Transverse colon (tissue), 4 donors: ENCODE results near the gene LRRC36. TPM values are rescaled to one million over a fixed set of nuclear protein-coding genes. Genes with fewer than 3 reads are reported as not detected.
"Not testable (repeated sequence)": the region's sequence is repeated elsewhere in the genome, so short reads cannot be mapped to it uniquely, and the experiment has no call there.

Source experiments
- DNase-seq: peaks from one replicate; pipeline ENCODE4 v3.0.0-alpha.2; 2019
- H3K27ac ChIP-seq, 4 donors: fragments of 200-600 bp; sonication (generic); 2 replicates each; pipeline ENCODE4 v1.5.1; 2016 to 2018; ENCODE audit warnings: inconsistent platforms in 4 of 4
- H3K27me3 ChIP-seq: fragments of 200-600 bp; sonication (generic); 2 replicates; pipeline ENCODE4 v1.5.1; 2017; ENCODE audit warnings: inconsistent platforms
- H3K36me3 ChIP-seq, 4 donors: fragments of 200-600 bp; sonication (generic); 2 replicates each; pipeline ENCODE4 v1.5.1; 2017 to 2019; ENCODE audit warnings: inconsistent platforms in 4 of 4
- H3K4me1 ChIP-seq, 4 donors: fragments of 200-600 bp; sonication (generic); 2 replicates each; pipeline ENCODE4 v1.5.1; 2017 to 2020; ENCODE audit warnings: inconsistent platforms in 4 of 4
- H3K4me3 ChIP-seq, 4 donors: fragments of 200-600 bp; sonication (generic); 1 replicate in 1 of 4; 2 replicates in 3 of 4; pipeline versions ENCODE4 v1.5.1 to v1.6.1; 2017 to 2019; ENCODE audit warnings: inconsistent platforms in 4 of 4
- H3K9me3 ChIP-seq, 2 donors: fragments of 200-600 bp; sonication (generic); 2 replicates each; pipeline ENCODE4 v1.5.1; 2017 to 2019; ENCODE audit warnings: inconsistent platforms in 2 of 2
- EP300 ChIP-seq: sonication (generic); formaldehyde crosslinking; IDR thresholded peaks from one replicate; pipeline ENCODE4 v1.6.1; 2017; ENCODE audit warnings: antibody characterized with exemption, low read depth
- POLR2A ChIP-seq: fragments of 450-650 bp; IDR thresholded peaks from one replicate; pipeline ENCODE4 v1.6.1; 2016; ENCODE audit warnings: antibody characterized with exemption, mild to moderate bottlenecking, moderate library complexity
- POLR2AphosphoS5 ChIP-seq, 3 donors: sonication (generic); formaldehyde crosslinking; IDR thresholded peaks; one replicate each; pipeline ENCODE4 v1.6.1; 2016; ENCODE audit warnings: antibody characterized with exemption in 3 of 3
- WGBS, 2 donors: methylation state at CpG; one replicate each; pipeline ENCODE4 v1.1.5; 2018; ENCODE audit warnings: low coverage in 1 of 2; 5-methylcytosine and 5-hydroxymethylcytosine counted together
- in situ Hi-C, 4 donors: fragments of 200-750 bp; cut with MboI; loops; one replicate each; pipeline versions ENCODE4 v1.15.0 to v1.15.1; 2017; ENCODE audit warnings: low sequenced_read_pairs in 3 of 4, low pct_ligation_motif_present in 1 of 4, low pct_unique_long_range_greater_than_20kb in 1 of 4
- intact Hi-C: fragments of 100-400 bp; cut with DNase I; formaldehyde crosslinking; loops from one replicate; pipeline ENCODE4 v1.15.1; 2023; ENCODE audit warnings: low total_unique reads
- total RNA-seq, 4 donors: library from RNA; depleted of rRNA; stranded (reverse); fragments of >200 nt; gene quantifications; one replicate each; pipeline ENCODE4 v1.1.0, GENCODE V29; 2016
- TF ChIP-seq, protein P1 (sequence below), 5 experiments: fragments of 200-600 bp in 3 of 5; fragments of 450-650 bp in 2 of 5; sonication (generic) in 3 of 5; IDR thresholded peaks; 1 replicate in 2 of 5; 2 replicates in 3 of 5; pipeline ENCODE4 v1.5.1; 2016 to 2017; ENCODE audit warnings: antibody characterized with exemption in 5 of 5, inconsistent platforms in 3 of 5, mild to moderate bottlenecking in 2 of 5, moderate library complexity in 1 of 5

LRRC36 gene
- total RNA-seq, 4 donors from 2014 or later: 0.79 TPM; not detected in 3

- intact Hi-C loops (no loop called here), in situ Hi-C loops (no loop called here)
- no peaks in the 10 kb centered on the region for H3K27me3 ChIP-seq
- H3K27ac ChIP-seq: no peak overlapping the region
- H3K4me1 ChIP-seq: no peaks in the 10 kb centered on the region
- 63 to 89% methylated on average over 3 of the region's 3 CpGs for WGBS, 2 donors
- H3K36me3 ChIP-seq: no peaks in the 10 kb centered on the region
- TF ChIP-seq POLR2AphosphoS5 (IDR thresholded peaks at IDR 0.05) (no peak), EP300 (no peak), POLR2A (no peak)
- TF ChIP-seq, protein P1, sequence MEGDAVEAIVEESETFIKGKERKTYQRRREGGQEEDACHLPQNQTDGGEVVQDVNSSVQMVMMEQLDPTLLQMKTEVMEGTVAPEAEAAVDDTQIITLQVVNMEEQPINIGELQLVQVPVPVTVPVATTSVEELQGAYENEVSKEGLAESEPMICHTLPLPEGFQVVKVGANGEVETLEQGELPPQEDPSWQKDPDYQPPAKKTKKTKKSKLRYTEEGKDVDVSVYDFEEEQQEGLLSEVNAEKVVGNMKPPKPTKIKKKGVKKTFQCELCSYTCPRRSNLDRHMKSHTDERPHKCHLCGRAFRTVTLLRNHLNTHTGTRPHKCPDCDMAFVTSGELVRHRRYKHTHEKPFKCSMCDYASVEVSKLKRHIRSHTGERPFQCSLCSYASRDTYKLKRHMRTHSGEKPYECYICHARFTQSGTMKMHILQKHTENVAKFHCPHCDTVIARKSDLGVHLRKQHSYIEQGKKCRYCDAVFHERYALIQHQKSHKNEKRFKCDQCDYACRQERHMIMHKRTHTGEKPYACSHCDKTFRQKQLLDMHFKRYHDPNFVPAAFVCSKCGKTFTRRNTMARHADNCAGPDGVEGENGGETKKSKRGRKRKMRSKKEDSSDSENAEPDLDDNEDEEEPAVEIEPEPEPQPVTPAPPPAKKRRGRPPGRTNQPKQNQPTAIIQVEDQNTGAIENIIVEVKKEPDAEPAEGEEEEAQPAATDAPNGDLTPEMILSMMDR (IDR thresholded peaks at IDR 0.05): no peak
- no peak for DNase-seq
- no peaks in the 10 kb centered on the region for H3K9me3 ChIP-seq
- no peak overlapping the region for H3K4me3 ChIP-seq
Observed at GRCh38 chr16:67356396-67356795, 29.8 kb downstream of the LRRC36 start.

GRCh38 chr16:67357561-67357960 is 30.9 kb downstream of the LRRC36 start:
- Histone ChIP-seq H3K4me3 (no peak overlapping the region), H3K27me3 (no peaks in the 10 kb centered on the region), H3K36me3 (no peaks in the 10 kb centered on the region), H3K27ac (no peak overlapping the region), H3K4me1 (no peaks in the 10 kb centered on the region), H3K9me3 (no peaks in the 10 kb centered on the region)
- no peak for DNase-seq
- WGBS, 2 donors: 66 to 67% methylated on average over 4 of the region's 4 CpGs
- TF ChIP-seq POLR2AphosphoS5 (IDR thresholded peaks at IDR 0.05) (no peak), POLR2A (no peak), EP300 (no peak)
- TF ChIP-seq, protein P1 (IDR thresholded peaks at IDR 0.05): no peak
- intact Hi-C loops: no loop called here
- in situ Hi-C loops: no loop called here

DNA sequence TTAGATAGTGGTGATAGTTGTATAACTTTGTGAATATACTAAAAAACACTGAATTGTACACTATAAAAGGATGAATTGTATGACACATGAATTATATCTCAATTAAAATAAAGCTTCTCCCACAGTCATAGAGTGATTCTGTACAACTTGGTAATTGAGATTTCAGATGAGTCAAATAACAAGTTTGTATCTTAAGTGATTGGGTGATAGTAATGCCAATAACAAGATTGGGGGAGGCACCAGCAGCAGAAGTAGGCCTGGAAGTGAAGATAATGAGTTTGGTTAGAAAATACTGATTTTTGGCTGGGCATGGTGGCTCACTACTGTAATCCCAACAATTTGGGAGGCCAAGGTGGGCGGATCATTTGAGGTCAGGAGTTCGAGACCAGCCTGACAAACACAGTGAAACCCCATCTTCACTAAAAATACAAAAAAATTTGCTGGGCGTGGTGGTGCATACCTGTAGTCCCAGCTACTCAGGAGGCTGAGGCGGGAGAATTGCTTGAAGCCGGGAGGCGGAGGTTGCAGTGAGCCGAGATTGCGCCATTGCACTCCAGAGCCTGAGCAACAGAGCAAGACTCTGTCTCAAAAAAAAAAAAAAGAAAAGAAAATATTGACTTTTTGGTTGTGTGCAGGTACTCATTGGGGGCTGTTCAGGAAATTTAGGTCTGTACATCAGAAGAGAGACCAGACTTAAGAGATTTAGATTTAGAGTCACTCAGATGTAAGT is 33.1 kb downstream of the LRRC36 start:
- H3K27ac ChIP-seq, H3K27me3 ChIP-seq, H3K9me3 ChIP-seq, intact Hi-C loops, H3K4me3 ChIP-seq, H3K36me3 ChIP-seq, DNase-seq, in situ Hi-C loops: not testable (repeated sequence)
- H3K4me1 ChIP-seq: peaks cover 0 to 11% (median 3%) of the 10 kb centered on the region in 4 donors
- 82 to 89% methylated on average over 8 of the region's 8 CpGs for WGBS, 2 donors

- TF ChIP-seq EP300 (no peak), POLR2A (no peak), POLR2AphosphoS5 (IDR thresholded peaks at IDR 0.05) (no peak)
- TF ChIP-seq, protein P1 (IDR thresholded peaks at IDR 0.05): no peak
- WGBS, 2 donors: 79 to 90% methylated on average over 3 of the region's 3 CpGs
- H3K4me1 ChIP-seq: peaks cover 0 to 16% (median 3%) of the 10 kb centered on the region in 4 donors
- H3K27me3 ChIP-seq: no peaks in the 10 kb centered on the region
- H3K36me3 ChIP-seq: no peaks in the 10 kb centered on the region
- no peaks in the 10 kb centered on the region for H3K9me3 ChIP-seq
- no peak overlapping the region for H3K27ac ChIP-seq
- H3K4me3 ChIP-seq: no peak overlapping the region
- in situ Hi-C loops: no loop called here
- DNase-seq: no peak
- intact Hi-C loops: no loop called here
Observed at GRCh38 chr16:67361038-67361437, 34.4 kb downstream of the LRRC36 start.
